D721Med (cell line): Measurements from ENCODE around the gene ATP5F1C.

Source experiments
- DNase-seq: peaks from one replicate; pipeline ENCODE4 v3.0.0; 2011; ENCODE audit warnings: low spot score; ENCODE audit not compliant: insufficient read length
- FAIRE-seq: peaks from 2 replicates; lab custom pipeline; 2011; peaks lifted over from hg19 to GRCh38; lab: Jason Lieb, UNC
- CTCF ChIP-seq: IDR thresholded peaks from 2 replicates; pipeline ENCODE4 v1.5.1; 2012; ENCODE audit warnings: mild to moderate bottlenecking, control low read depth; ENCODE audit not compliant: insufficient read depth; ENCODE audit errors: missing control alignments

Gene ATP5F1C

GRCh38 chr10:7846591-7846990, 58.6 kb downstream of the ATP5F1C start:
- no peak for TF ChIP-seq CTCF
- DNase-seq (no peak), FAIRE-seq (no peak)

- FAIRE-seq = no peak
- no peak for TF ChIP-seq CTCF
Measured at GRCh38 chr10:7853226-7853842, 65.4 kb downstream of the ATP5F1C start.

GRCh38 chr10:7853890-7854289, 65.9 kb downstream of the ATP5F1C start:
- DNase-seq (no peak), FAIRE-seq (no peak)
- no peak for TF ChIP-seq CTCF

More at GRCh38 chr10:7853226-7853842, 65.4 kb downstream of the ATP5F1C start:
- DNase-seq = no peak

- FAIRE-seq = no peak
- no peak for TF ChIP-seq CTCF
- DNase-seq = no peak
Measured at GRCh38 chr10:7855205-7855604, 67.2 kb downstream of the ATP5F1C start.

GRCh38 chr10:7856678-7857077, 68.7 kb downstream of the ATP5F1C start:
- FAIRE-seq (no peak), DNase-seq (no peak)
- TF ChIP-seq CTCF = no peak

- TF ChIP-seq CTCF = no peak
- FAIRE-seq = no peak
Measured at GRCh38 chr10:7857262-7857661, 69.3 kb downstream of the ATP5F1C start.

More at GRCh38 chr10:7857262-7857661, 69.3 kb downstream of the ATP5F1C start:
- DNase-seq = no peak
